Prostate gland (tissue), 2 donors: ENCODE measurements around the gene RPL3.

Experiments used
- CTCF ChIP-seq, 4 experiments: fragments of 200-600 bp in 2 of 4; fragments of 450-650 bp in 2 of 4; sonication (generic) in 2 of 4; IDR thresholded peaks; 1 replicate in 3 of 4; 2 replicates in 1 of 4; pipeline ENCODE4 v1.5.1; 2016 to 2019; ENCODE audit warnings: antibody characterized with exemption in 4 of 4, mild to moderate bottlenecking in 2 of 4, moderate library complexity in 2 of 4
- POLR2A ChIP-seq: fragments of 450-650 bp; IDR thresholded peaks from one replicate; pipeline ENCODE4 v1.6.1; 2016; ENCODE audit warnings: antibody characterized with exemption, mild to moderate bottlenecking
- POLR2AphosphoS5 ChIP-seq: sonication (generic); formaldehyde crosslinking; IDR thresholded peaks from one replicate; pipeline ENCODE4 v1.6.1; 2017; ENCODE audit warnings: antibody characterized with exemption

- TF ChIP-seq CTCF (IDR thresholded peaks at IDR 0.05), result no peak
- no peak for TF ChIP-seq POLR2A
- no peak for TF ChIP-seq POLR2AphosphoS5
Observed at GRCh38 chr22:39317084-39317774, 2.2 kb downstream of the RPL3 start.
